HG03521 (cell line): Measurements from ENCODE around the gene HELZ2.

ENCODE experiments used
- ATAC-seq: cut with Tn5 transposase; IDR thresholded peaks from one replicate; pipeline ENCODE4 v1.9.1; 2021; ENCODE audit warnings: mild to moderate bottlenecking, moderate library complexity; ENCODE audit not compliant: unreplicated experiment

Gene HELZ2

GRCh38 chr20:63553251-63553932 is 20.6 kb downstream of the HELZ2 start:
- no peak for ATAC-seq

- no peak for ATAC-seq
These were observed 21.4 kb downstream of the HELZ2 start for GRCh38 chr20:63552481-63553249.

GRCh38 chr20:63551068-63551467 is 23.0 kb downstream of the HELZ2 start:
- ATAC-seq: no peak

- ATAC-seq: no peak
These were observed 24.3 kb downstream of the HELZ2 start for GRCh38 chr20:63549679-63550282.

GRCh38 chr20:63549019-63549418 is 25.0 kb downstream of the HELZ2 start:
- ATAC-seq: no peak

GRCh38 chr20:63548542-63548941 is 25.5 kb downstream of the HELZ2 start:
- no peak for ATAC-seq

- ATAC-seq: no peak
These were observed 26.1 kb downstream of the HELZ2 start, which contains the start of gene SRMS for GRCh38 chr20:63547725-63548480. Gene SRMS, minus strand, starts transcription at chr20:63547749. Its CDS starts 286 bp downstream, at chr20:63547463.

- no peak for ATAC-seq
These were observed 26.9 kb downstream of the HELZ2 start for GRCh38 chr20:63546956-63547724.

- ATAC-seq: no peak
These were observed 27.6 kb downstream of the HELZ2 start for GRCh38 chr20:63546256-63546955.

- ATAC-seq: no peak
These were observed 28.2 kb downstream of the HELZ2 start for GRCh38 chr20:63545814-63546213.

GRCh38 chr20:63544958-63545516 is 29.0 kb downstream of the HELZ2 start:
- no peak for ATAC-seq

GRCh38 chr20:63544241-63544957 is 29.6 kb downstream of the HELZ2 start:
- ATAC-seq: no peak

- no peak for ATAC-seq
These were observed 30.3 kb downstream of the HELZ2 start for GRCh38 chr20:63543733-63544132.

- no peak for ATAC-seq
These were observed 30.9 kb downstream of the HELZ2 start for GRCh38 chr20:63543131-63543530.

GRCh38 chr20:63542696-63543095 is 31.3 kb downstream of the HELZ2 start:
- ATAC-seq: no peak

GRCh38 chr20:63542031-63542559 is 31.9 kb downstream of the HELZ2 start:
- no peak for ATAC-seq

- ATAC-seq: no peak
These were observed 32.7 kb downstream of the HELZ2 start for GRCh38 chr20:63541371-63541770.

- no peak for ATAC-seq
These were observed 33.4 kb downstream of the HELZ2 start for GRCh38 chr20:63540417-63541186.
